GM19468 (cell line): ENCODE results near the gene TNP1.

ENCODE experiments used
- ATAC-seq: cut with Tn5 transposase; IDR thresholded peaks from one replicate; pipeline ENCODE4 v1.9.1; 2021; ENCODE audit warnings: mild to moderate bottlenecking, moderate library complexity, moderate number of reproducible peaks; ENCODE audit not compliant: unreplicated experiment; ENCODE audit errors: extremely low read depth

The TNP1 gene, protein sequence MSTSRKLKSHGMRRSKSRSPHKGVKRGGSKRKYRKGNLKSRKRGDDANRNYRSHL

DNA sequence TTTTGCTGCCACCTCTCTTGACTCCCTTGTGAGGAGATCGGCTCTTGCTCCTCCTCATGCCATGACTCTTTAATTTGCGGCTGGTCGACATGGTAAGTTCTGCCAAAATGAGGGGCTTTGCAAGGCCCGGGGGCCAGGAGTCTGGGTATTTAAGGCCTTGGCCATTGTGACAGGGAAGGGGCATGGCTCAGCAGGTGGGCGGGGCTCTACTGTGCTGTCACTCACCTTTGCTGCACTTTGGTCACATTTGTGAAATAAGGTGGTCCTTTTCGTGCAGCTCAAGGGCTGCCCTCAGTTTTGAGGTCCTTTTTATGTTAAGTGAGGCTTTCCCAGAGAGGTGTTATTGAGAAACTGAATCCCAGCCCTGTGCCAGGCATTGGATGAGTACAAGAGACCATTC lies at the start of gene TNP1:
TNP1 (minus strand) TSS at position 121 of the 400 bp plus-strand sequence; CDS start at position 91, 30 bp downstream.
- no peak for ATAC-seq

DNA sequence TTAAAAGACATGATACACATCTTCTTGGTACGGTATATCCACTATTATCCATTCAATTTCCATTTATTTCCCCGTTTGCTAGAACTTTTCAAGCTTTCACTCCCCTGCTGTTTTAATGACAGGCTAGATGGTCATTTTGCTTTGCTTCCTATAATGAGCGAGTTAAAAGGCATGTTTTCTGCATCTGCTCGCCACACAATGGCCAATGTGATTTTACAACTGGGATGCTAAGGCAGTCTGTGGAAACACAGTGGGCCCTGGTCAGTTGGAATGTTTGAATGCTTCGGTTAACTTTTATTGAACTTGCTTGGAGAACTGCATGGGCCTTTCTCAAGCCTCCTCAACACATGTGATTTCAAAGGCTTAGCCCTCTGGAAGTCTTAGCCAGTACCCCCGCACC lies 48.4 kb upstream of the TNP1 start:
- ATAC-seq: no peak

DNA sequence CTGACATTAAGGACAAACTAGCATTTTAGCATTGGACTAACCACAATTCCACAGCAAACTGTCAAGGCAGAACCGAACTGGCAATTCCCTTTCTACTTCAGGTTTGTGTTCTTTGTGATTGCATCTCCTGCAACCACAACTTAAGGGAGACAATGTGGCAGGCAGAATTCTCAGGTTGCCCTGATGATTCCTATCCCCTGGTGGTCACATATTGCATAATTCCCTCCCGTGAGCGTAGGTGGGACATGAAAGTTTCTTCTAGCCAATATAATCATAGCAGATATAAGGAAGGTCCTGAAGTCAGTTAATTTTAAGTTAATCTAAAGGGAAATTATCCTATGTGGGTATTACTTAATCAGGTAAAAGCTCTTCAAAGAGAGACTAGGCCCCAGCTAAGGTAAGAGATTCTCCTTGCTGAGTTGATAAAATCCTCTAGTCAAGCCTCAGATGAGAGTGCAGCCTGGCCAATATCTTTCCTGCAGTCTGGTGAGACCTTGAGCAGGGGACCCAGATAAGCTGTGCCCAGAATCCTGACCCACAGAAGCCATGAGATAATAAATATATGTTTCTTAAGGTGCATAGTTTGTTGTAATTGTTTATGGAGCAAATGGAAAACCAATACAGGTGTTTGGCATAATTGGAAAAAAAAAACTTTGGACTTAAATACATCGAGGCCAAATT lies 45.9 kb upstream of the TNP1 start:
- no peak for ATAC-seq

DNA sequence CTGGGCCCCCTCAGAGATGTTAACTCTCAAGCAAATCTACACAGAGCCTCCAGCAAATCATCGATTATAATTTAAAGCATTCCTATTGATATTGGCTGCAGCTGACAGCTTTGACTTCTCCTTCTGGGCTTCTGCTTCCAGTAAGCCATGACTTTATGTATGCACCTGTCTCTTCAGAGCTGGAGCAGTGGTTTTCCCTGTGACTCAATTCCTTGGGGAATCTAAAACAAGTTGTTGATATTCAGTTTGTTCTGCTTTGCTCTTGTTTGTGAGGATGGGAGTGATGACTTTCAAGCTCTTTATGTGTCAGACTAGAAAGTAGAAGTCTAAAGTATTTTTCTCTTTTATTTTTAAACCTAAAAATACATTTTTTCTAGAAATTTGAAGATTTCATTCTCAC lies 45.1 kb upstream of the TNP1 start:
- no peak for ATAC-seq

DNA sequence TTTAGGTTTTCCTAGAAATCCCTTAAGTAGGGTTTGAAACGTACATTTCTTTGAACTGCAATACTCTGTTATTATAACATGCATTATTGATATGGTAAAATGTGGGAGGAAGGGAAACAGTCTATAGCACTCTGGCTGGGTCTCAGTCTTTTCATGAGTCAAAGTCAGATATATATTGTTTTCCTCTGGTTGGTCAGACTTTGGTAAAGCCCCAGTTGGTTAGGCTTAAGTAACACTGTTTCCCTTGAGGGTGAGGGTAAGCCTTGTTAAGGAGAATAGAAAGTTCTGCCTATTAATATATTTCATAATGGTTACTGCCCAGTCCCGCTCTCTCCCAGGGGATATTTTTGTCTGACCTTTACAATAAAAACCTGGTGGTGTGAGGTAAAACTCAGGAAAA lies 44.7 kb upstream of the TNP1 start:
- no peak for ATAC-seq

DNA sequence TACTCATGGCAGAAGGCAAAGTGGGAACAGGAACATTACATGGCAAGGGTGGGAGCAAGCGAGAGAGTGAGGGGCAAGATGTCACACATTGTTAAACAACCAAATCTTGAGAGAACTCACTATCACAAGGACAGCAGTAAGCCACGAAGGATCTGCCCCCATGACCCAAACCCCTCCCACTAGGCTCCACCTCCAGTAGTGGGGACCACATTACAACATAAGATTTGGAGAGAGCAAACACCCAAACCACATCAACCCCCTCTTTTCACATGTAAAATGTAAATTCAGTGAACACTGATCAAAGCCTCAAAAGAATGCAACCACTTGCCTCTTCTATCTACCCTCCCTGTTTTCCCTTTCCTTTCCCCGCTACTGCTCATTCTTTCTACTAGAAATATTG lies 43.6 kb upstream of the TNP1 start:
- no peak for ATAC-seq

DNA sequence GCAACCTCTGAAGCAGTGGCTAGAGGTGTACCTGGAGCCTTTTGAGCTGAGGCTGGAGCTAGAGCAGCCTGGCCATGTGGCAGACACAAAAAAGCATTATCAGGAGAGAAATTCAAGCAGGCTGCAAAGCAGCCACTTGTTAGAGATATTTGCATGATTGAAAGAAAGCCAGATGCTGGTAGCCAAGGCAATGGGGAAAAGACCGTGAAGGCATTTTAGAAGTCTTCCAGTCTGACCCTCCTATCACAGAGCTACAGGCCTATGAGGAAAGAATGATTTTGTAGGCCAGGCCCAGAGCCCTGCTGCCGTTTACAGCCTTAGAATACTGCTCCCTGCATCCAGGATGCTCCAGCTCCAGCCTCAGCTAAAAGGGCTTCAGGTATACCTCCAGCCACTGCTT lies 41.4 kb upstream of the TNP1 start:
- no peak for ATAC-seq

DNA sequence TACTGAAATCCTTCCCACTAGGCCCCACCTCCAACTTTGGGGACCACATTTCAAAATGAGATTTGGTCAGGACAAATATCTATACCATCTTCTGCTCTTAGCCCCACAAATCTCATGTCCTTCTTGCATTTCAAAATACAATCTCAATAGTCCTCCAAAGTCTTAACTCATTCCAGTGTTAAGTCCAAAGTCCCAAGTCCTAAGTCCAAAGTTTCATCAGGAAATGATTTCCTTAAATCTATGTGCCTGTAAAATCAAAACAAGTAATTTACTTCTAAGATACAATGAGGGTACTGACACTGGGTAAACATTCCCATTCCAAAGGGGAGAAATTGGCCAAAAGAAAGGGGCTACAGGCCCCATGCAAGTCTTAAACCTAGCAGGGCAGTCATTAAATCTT lies 40.5 kb upstream of the TNP1 start:
- ATAC-seq: no peak

DNA sequence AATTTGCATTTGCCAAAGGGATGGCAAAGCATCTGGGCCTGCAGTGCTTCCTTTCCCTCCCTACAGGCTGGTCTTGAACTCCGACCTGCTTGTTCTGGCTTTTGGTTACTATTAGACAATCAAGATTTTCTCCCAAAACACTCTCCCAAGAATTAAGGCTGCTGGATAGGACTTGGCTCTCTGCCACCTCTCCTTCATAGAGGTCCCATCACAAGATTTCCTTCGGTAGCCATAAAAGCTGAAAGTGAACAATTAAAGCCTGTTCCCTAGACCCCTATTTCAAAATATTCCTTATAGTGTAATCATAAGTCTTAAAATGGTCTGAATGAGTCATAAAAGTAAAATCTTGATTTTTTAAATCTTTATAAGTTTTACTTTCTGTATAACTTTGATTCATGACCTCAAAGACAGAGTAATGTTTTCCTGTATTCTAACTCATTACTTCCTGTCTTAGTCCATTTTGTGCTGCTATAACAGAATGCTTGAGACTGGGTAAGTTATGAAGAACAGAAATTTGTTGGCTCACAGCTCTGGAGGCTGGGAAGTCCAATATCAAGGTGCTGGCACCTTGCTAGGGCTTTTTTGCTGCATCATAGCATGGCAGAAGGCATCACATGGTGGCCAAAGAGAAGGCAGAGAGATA lies 37.8 kb upstream of the TNP1 start:
- no peak for ATAC-seq

DNA sequence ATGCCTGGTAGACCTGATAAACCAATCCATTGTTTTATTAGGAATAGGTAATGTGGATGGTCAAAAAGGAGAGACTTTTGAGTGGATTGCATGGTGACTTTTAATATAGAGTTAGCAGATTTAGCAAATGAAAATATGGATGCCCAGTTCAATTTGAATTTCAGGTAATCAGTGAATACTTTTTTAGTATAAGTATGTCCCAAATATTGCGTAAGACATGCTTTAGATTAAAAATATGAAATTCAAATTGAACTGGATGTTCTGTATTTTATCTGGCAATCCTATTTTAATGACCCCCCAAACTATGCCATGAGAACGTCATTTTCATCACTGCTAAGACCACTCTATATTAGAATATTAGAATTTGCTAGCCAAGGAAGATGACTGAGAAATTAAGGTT lies 30.3 kb upstream of the TNP1 start:
- no peak for ATAC-seq

DNA sequence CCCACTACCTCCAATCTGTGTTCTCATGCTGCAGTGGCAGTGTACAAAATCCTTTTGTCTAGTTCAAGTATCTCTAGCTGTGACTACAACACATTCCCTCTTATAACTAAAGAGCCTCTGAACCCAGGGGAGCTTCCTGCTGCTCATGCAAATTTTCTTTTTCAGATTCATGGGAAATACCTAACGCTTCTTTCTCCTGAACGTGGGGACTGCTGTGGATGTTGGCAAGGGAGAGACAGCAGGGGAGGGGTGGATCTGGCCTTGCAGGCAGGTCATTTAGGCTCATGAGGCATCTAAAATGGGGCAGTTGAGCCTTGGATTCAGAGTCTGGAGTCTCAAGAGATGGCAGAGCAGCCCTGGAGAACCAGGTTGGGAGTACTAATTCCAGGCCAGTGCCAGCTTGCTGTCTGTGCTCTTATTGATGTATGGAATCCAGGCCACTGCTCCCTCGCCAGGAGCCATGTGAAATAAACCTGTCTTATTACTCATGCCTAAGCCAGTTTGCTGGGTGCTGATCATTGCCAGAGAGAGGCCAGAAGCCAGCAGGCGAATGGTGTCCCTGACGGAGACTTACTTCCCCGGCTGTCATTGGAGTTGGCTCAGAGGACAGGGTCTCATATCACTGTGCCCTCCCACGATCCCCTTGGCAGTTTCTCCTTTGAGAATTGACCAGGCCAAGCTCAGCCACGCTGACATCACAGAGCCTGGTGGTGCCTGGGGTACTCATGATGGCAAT lies 29.2 kb upstream of the TNP1 start:
- no peak for ATAC-seq

DNA sequence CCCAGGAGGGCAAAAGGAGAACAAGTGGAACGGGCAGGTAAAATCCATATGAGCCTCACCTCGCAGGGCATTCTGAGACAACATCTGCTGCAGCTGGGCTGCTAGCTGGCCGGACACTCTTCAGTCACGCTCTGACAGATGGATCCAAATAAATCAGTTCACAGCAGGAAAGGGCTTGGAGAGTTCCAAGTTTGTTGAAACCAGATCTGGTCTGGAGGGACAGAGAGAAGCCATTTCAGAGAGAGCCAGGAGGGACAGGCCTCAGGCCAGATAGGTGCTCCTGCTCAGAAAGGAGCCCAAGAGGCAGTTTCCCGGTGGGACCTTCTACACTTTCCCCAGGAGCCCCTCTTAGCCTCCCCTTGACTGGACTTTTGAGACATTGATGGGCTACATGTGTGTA lies 28.2 kb upstream of the TNP1 start:
- no peak for ATAC-seq

DNA sequence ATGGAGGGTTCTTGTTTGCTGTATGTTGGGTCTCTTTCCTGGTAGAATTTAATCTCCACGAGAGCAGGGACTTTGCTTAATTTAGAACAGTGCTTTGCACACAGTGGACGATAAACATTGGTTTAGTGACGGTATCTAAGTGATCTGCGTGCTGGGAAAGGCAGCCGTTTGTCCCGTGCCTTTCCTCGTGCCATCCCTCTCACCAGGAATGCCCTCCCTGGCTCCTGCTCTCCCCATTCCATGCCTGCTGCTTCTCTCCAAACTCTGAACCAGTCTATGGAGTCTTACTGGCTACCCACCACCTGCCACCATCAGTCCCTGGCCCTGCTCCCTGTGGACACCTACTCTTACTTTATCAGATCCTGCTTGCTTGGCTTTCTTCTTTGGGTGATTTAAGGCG lies 27.3 kb upstream of the TNP1 start:
- no peak for ATAC-seq

DNA sequence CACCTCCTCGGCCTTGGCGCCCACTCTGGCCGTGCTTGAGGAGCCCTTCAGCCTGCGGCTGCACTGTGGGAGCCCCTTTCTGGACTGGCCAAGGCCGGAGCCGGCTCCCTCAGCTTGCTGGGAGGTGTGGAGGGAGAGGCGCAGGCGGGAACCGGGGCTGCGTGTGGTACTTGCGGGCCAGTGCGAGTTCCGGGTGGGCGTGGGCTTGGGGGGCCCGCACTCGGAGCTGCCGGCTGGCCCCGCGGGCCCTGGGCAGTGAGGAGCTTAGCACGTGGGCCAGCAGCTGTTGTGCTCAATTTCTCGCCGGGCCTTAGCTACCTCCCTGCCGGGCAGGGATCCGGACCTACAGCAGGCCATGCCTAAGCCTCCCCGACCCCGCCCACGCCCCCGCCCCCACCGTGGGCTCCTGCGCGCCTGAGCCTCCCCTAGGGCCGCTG lies 25.3 kb upstream of the TNP1 start:
- no peak for ATAC-seq

DNA sequence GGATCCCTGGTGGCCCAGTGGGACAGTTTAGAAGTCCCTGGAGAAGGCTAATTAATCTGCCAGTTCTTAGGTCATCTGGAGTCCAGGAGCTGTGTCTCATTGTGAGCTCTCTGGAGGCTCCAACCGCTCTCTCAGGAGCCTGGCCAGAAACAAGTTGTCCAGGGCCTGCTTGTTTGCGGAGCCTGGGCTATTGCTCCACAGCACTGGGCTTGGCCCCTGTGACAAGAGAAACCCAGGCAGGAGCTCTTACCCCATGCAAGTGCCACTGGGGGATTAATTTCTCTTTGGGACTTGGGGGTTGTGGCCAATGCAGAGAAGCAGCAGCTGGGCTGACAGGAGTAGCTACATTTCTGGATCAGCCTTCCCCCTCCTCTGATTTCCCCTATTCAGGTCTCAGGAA lies 24.5 kb upstream of the TNP1 start:
- no peak for ATAC-seq

DNA sequence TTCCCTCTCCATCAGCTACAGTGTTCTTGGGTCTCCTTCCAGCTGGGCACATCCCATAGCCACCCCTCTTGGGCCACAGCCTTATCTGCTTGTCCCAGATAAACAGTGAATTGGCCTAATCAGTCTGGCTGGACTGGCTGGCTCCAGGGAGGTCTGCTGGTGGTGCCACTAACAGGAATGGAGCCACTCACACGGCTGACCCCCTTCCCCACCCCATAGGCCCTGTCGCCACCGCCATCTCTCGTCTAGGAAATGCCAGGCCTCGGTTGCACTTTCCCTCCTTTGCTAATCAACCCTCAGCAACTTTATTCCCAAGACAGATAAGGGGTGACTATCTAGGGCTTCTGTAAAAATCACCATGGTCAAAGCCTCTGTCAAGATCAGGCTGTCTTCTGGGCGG lies 23.0 kb upstream of the TNP1 start:
- no peak for ATAC-seq

DNA sequence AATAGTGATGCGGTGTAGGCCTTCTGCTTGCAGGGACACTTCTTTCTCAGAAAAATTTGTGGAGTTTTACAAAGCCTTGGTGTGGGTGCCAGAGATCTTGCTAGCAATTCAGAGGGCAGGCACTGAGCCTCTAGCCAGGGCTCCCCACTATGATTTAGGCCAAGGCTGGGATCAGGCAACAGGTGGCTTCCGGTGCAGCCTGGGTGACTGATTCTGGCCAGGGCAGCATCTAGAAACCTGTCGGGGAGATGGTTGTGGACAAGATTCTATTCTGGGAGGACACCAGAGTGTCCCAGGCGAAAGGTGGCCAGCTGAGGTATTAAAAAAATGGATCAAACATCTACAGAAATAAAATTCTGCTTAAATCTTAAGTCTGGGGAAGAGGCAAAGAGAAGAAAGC lies 21.5 kb upstream of the TNP1 start:
- ATAC-seq: no peak

DNA sequence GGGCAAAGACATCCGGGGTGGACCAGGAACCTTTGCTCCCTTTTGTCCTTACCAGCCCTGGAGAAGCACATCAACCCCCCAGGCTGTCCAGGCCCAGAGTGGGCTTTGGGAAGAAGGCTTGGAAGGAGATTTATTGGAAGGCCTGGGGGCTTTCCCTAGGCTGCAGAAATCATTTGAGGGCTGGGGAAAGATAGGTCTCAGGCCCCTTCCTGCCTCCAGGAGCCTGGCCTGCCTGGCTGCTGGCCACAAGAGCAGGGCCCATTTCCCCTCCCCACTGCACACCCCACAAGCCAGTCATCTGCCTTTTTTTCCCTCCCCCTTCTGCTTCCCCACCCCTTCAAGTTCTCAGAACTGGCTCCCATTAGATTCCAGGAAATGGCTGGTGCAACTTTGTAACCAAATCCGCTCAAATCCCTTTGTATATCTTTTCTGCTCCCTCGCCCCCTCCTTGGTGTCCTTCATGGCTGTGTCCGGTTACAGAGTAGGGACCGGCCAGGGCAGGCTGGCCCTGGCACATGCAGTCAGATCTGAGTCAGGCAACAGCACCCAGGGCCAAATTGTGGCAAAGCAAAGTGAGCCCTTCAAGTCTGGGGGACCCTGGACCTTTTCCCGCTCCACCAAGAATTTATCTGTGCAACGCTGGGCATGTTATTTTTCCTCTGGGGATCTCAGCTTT lies 20.8 kb upstream of the TNP1 start:
- no peak for ATAC-seq

DNA sequence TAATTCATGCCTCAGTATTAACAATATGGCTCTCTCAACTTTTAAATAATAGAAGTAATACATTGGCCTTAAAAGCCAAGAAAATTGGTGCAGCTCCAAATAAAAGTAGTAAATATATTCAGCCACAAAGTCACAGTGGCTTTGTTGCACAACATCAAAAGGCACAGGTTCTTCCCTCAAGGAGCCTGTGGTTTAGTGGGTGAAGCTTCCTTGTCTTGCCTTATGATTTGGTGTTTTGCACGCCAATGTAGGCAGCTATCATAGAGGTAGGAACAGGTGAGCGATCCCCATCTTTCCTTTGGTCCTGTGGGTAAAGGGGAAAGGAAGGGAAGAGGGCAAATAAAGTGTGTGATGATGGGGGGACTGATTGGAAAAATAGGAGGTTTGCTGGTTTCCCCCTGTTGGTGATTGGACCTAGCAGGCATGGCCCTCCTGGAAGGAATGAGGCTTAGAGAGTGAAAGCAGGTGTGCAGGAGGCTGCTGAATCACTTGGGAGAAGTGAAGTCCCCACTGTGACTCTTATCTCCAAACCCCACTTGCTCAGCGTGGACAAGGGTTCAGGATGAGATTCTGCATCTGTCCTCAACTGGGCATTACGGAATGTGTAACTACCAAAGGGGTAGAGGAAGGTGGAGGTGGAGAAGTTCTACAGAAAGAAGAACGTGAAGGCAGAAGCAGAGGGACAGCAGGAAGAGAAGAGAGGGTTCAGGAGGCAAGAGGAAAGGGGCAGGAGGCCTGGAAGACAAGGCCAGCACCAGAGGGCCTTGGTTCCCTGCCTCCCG lies 20.1 kb upstream of the TNP1 start:
- ATAC-seq: no peak

DNA sequence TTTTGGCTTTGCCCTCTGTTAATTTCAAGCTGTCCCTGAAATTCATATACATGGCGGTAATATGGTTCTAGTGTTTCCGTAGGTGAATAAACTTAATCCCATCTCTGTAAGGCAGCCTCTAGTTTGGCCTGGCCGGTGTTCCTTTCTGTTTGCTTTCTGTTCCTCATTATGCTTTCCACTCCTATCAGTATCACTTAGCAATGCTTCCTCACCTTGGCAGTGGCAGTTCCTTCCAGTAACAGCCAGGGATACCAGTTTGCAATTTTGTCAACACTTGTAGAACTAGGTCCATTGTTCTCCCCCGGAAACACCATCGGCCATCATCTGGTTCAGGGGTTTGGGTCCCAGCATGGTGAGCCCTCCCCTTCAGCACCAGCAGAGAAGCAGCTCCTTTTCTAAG lies 18.2 kb upstream of the TNP1 start:
- no peak for ATAC-seq
